Lung microvascular endothelial cell (primary cell): ENCODE results near the gene KIF5C. TPM values are rescaled to one million over a fixed set of nuclear protein-coding genes. Genes with fewer than 3 reads are reported as not detected.

ENCODE experiments used
- DNase-seq, 2 donors: peaks; one replicate each; pipeline versions ENCODE4 v3.0.0 to v3.0.0-alpha.2; 2010; ENCODE audit warnings: low read depth in 2 of 2
- total RNA-seq: library from RNA; depleted of rRNA; stranded (reverse); fragments of >200 nt; gene quantifications from 2 replicates; pipeline ENCODE4 v1.2.1, GENCODE V29; 2014

KIF5C gene
- total RNA-seq, 1 donor from 2014 or later = under 0.01 TPM

- DNase-seq = no peak
Measured at GRCh38 chr2:148988337-148988736, 113.3 kb downstream of the KIF5C start.

GRCh38 chr2:148989882-148990493, 115.0 kb downstream of the KIF5C start:
- peak; percentile 84 to 88 for DNase-seq

GRCh38 chr2:148990968-148991367, 115.9 kb downstream of the KIF5C start:
- DNase-seq = no peak

GRCh38 chr2:148992448-148992847, 117.4 kb downstream of the KIF5C start:
- DNase-seq = no peak

GRCh38 chr2:148993351-148993750, 118.3 kb downstream of the KIF5C start:
- no peak for DNase-seq

GRCh38 chr2:148994341-148994740, 119.3 kb downstream of the KIF5C start:
- DNase-seq = no peak

- DNase-seq = no peak
Measured at GRCh38 chr2:148996805-148997204, 121.8 kb downstream of the KIF5C start.

GRCh38 chr2:148998165-148998830, 123.3 kb downstream of the KIF5C start:
- no peak for DNase-seq

- DNase-seq = no peak
Measured at GRCh38 chr2:148998831-148999200, 123.8 kb downstream of the KIF5C start.

GRCh38 chr2:148999451-148999921, 124.5 kb downstream of the KIF5C start:
- no peak for DNase-seq

- DNase-seq = no peak
Measured at GRCh38 chr2:149000158-149000938, 125.3 kb downstream of the KIF5C start.

- DNase-seq = no peak
Measured at GRCh38 chr2:149001496-149001895, 126.5 kb downstream of the KIF5C start.

GRCh38 chr2:149002378-149002890, 127.4 kb downstream of the KIF5C start:
- DNase-seq = no peak

- DNase-seq = no peak
Measured at GRCh38 chr2:149002891-149003740, 128.1 kb downstream of the KIF5C start.

- DNase-seq = no peak
Measured at GRCh38 chr2:149004836-149005235, 129.8 kb downstream of the KIF5C start.

- DNase-seq = no peak
Measured at GRCh38 chr2:149005471-149006077, 130.5 kb downstream of the KIF5C start.

- DNase-seq = no peak
Measured at GRCh38 chr2:149006883-149007543, 132.0 kb downstream of the KIF5C start.

- DNase-seq = no peak
Measured at GRCh38 chr2:149008381-149008780, 133.4 kb downstream of the KIF5C start.

GRCh38 chr2:149009576-149010461, 134.8 kb downstream of the KIF5C start:
- DNase-seq = no peak
